Measurements from ENCODE around the gene KANSL1. TPM values are rescaled to one million over a fixed set of nuclear protein-coding genes. Genes with fewer than 3 reads are reported as not detected.

Gene KANSL1
- polyA plus RNA-seq, 3 donors, result 3.1 to 31.9 (median 4.6) TPM

GRCh38 chr17:45982791-45983613, 210.2 kb downstream of the KANSL1 start:
- Mint-ChIP-seq H3K36me3 (no peaks in the 10 kb centered on the region), H3K27ac (no peak overlapping the region), H3K27me3 (ENCODE audit: low read depth in 3 of 3) (peaks cover 2 to 8% (median 2%) of the 10 kb centered on the region in 3 donors), H3K4me1 (no peaks in the 10 kb centered on the region), H3K9me3 (peaks cover 0 to 2% (median 0%) of the 10 kb centered on the region in 7 donors), H3K4me3 (no peak overlapping the region)
- no peak overlapping the region for H3K27ac ChIP-seq (ENCODE audit: low read depth in 1 of 2, low read length in 2 of 2)
- no peak for TF ChIP-seq CTCF (IDR thresholded peaks at IDR 0.05)
- no peaks in the 10 kb centered on the region for H3K4me1 ChIP-seq (ENCODE audit: control insufficient read depth in 1 of 2, insufficient read depth in 2 of 2, low read length in 2 of 2)
- no peak overlapping the region for H2AFZ ChIP-seq (ENCODE audit: insufficient read depth, low read depth, low read length, poor library complexity, severe bottlenecking)
- H3K36me3 ChIP-seq (replicated peaks in 1 of 2; ENCODE audit: control insufficient read depth in 1 of 2, insufficient read depth in 2 of 2, low read length in 2 of 2), result no peaks in the 10 kb centered on the region
- H3K4me2 ChIP-seq (replicated peaks; ENCODE audit: extremely low read depth, low read length, poor library complexity, severe bottlenecking), result no peak overlapping the region
- H3K27me3 ChIP-seq (ENCODE audit: control insufficient read depth in 2 of 2, insufficient read depth in 2 of 2, low read length in 2 of 2), result no peaks in the 10 kb centered on the region
- no peak overlapping the region for H3K4me3 ChIP-seq (replicated peaks in 1 of 3; ENCODE audit: low read depth in 2 of 3, low read length in 3 of 3)
- WGBS (ENCODE audit: insufficient coverage), result 94% methylated on average over 33 of the region's 41 CpGs
- H4K20me1 ChIP-seq (ENCODE audit: insufficient read depth, low read length), result no peaks in the 10 kb centered on the region
- H3K9ac ChIP-seq (ENCODE audit: insufficient read depth, low read length, poor library complexity, severe bottlenecking), result no peak overlapping the region
- no peaks in the 10 kb centered on the region for H3K9me3 ChIP-seq (replicated peaks in 1 of 2; ENCODE audit: control insufficient read depth in 1 of 2, insufficient read depth in 1 of 2, low read length in 2 of 2)
- no peak for DNase-seq
- no peaks in the 10 kb centered on the region for H3K79me2 ChIP-seq (ENCODE audit: insufficient read depth, low read length)
- intact Hi-C loops (cut with micrococcal nuclease), result no loop called here

GRCh38 chr17:45981306-45981705, 211.9 kb downstream of the KANSL1 start:
- Histone ChIP-seq H3K79me2 (ENCODE audit: insufficient read depth, low read length) (no peaks in the 10 kb centered on the region), H3K27ac (ENCODE audit: low read depth in 1 of 2, low read length in 2 of 2) (no peak overlapping the region), H3K4me3 (replicated peaks in 1 of 3; ENCODE audit: low read depth in 2 of 3, low read length in 3 of 3) (no peak overlapping the region), H3K4me2 (replicated peaks; ENCODE audit: extremely low read depth, low read length, poor library complexity, severe bottlenecking) (no peak overlapping the region), H3K9me3 (replicated peaks in 1 of 2; ENCODE audit: control insufficient read depth in 1 of 2, insufficient read depth in 1 of 2, low read length in 2 of 2) (no peaks in the 10 kb centered on the region), H2AFZ (ENCODE audit: insufficient read depth, low read depth, low read length, poor library complexity, severe bottlenecking) (no peak overlapping the region), H3K4me1 (ENCODE audit: control insufficient read depth in 1 of 2, insufficient read depth in 2 of 2, low read length in 2 of 2) (no peaks in the 10 kb centered on the region), H3K36me3 (replicated peaks in 1 of 2; ENCODE audit: control insufficient read depth in 1 of 2, insufficient read depth in 2 of 2, low read length in 2 of 2) (no peaks in the 10 kb centered on the region), H3K9ac (ENCODE audit: insufficient read depth, low read length, poor library complexity, severe bottlenecking) (no peak overlapping the region), H4K20me1 (ENCODE audit: insufficient read depth, low read length) (no peaks in the 10 kb centered on the region), H3K27me3 (ENCODE audit: control insufficient read depth in 2 of 2, insufficient read depth in 2 of 2, low read length in 2 of 2) (no peaks in the 10 kb centered on the region)
- intact Hi-C loops (cut with micrococcal nuclease), result no loop called here
- TF ChIP-seq CTCF (IDR thresholded peaks at IDR 0.05), result no peak
- Mint-ChIP-seq H3K4me3 (no peak overlapping the region), H3K27ac (no peak overlapping the region), H3K9me3 (peaks cover 0 to 2% (median 0%) of the 10 kb centered on the region in 7 donors), H3K4me1 (no peaks in the 10 kb centered on the region), H3K36me3 (no peaks in the 10 kb centered on the region), H3K27me3 (ENCODE audit: low read depth in 3 of 3) (peaks cover 0 to 8% (median 2%) of the 10 kb centered on the region in 3 donors)
- WGBS (ENCODE audit: insufficient coverage), result 89% methylated on average over 7 of the region's 7 CpGs
- DNase-seq, result no peak

All from CD14-positive monocyte (primary cell).